HG03354 (cell line): ENCODE data around the gene DNAJA2.
"Not testable (repeated sequence)": the region's sequence is repeated elsewhere in the genome, so short reads cannot be mapped to it uniquely, and the experiment has no call there.

Source experiments
- ATAC-seq: cut with Tn5 transposase; IDR thresholded peaks from one replicate; pipeline ENCODE4 v1.9.1; 2021; ENCODE audit warnings: mild to moderate bottlenecking; ENCODE audit not compliant: unreplicated experiment, poor library complexity, severe bottlenecking

DNAJA2 gene

DNA sequence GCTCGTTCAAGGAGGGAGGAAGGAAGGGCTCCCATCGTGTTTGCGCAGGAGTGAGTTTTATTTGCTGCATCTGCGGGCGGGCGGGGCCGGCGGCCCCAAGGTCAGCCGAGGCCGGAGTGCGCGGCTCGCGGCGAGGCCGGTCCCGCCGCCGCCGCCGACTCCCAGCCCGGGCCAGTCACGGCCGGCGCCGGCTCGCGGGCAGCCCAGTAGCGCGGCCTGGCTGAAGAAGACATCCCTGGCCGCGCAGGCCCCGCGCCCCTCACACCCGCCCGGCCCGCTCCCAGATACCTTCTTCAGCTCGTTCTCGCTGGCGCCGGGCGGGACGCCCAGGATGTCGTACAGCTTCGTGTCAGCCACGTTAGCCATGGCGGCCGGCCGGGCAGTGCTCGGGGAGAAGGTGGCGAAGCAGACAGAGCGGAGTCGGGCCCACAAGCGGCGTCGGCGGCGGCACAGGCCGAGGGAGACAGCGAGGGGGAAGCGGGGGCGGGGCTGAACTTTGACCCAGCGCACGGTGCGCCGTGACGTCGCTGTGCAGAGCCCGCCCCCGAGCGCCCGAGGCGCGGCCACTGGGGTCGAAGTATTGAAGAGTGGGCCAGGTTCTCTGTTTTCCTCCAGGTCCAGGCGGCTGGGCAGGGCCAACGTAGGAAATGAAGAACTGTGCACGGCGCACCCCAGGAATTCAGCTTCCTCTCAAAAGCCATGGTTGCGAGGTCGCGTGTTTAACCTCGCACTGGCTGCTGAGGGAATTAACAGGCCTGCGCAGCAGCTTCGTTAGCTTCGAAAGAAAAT, at the start of gene DNAJA2:
DNAJA2 (minus strand) TSS at position 468 of the 789 bp plus-strand sequence; CDS start at position 366, 102 bp downstream.
- ATAC-seq, result peak; percentile 88

DNA sequence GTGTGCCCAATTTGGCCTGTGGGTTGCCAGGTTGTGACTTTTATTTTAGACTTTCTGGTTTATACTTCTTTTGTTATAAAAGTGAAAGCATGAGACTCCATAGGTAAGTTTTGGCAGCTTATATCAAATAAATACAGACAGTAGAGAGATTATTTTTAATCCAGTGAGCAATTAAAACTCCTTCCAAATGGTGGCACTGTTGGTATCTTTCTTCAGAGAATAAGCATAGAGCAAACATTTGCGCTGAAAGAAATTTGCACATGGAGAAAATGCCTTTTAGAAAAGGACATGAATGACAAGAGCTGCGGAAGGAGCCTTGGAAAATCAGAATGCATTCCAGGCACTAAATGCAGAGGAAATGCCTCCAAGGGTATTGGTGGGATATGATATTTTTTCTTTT, 46.1 kb upstream of the DNAJA2 start:
- no peak for ATAC-seq

DNA sequence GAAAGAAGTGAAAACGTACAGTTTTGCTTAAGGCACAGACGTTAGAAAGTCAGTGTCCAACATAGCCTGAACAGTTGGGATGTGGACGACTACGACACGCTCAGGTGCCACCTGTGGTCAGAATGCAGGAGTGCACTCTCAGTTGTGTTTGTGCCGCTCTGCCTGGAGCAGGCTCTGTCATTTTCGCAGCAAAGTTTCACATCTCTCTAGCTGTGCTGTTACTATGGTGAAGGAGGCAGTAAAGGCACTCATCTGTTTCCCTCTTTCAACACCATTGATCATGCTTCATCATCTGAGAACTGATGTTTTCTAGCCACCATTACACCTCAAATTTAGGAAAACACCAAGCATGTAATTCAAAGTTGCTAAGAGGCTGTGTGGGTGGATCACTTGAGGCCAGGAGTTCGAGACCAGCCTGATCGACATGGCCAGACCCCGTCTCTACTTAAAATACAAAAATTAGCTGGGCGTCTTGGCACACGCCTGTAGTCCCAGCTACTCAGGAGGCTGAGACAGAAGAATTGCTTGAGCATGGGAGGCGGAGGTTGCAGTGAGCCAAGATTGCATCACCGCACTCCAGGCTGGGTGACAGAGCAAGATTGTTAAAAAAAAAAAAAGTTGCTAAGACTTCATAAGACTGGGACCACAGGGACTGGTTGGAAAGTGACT, 44.9 kb upstream of the DNAJA2 start:
- ATAC-seq, result peak; percentile 100

DNA sequence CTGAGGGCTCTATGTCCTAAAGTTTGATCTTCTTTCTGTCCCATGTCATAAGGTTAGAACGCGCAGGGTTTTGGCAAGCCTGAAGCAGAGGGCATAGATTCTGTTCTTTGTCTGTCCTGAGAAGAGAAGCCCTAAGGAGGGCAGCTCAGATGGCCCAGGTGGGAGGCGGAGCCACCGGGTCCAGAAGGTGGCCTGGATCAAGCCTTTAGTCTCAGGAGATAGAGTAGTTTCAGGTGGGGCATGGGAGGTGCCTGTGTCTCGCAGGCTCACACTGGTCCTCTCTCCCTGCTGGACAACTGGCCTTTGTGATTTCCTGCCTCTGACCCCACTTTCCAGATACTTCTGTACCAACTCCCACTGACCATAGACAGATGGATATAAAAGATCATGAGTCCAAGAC, 44.2 kb upstream of the DNAJA2 start:
- no peak for ATAC-seq

DNA sequence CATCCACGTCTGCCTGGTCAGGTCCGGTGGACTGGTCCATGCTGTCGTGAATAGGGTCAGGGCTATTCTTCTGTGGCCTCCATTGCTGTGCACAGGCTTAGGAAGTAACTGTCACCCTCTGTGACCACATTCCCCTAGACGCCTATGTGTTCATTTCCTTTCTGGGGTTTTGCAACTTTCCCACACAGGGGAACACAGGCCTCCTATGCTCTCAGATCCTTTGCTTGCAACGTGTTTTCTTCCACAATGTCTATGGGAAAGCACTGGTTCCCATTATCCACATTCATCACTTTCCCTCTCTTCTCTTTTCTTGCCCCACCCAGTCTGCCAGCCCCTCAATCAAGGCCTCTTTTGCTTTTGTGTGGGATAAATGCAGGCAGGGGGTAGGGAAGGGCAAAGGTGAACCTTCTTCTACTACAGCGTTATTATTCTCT, 43.2 kb upstream of the DNAJA2 start:
- peak; percentile 40 for ATAC-seq

DNA sequence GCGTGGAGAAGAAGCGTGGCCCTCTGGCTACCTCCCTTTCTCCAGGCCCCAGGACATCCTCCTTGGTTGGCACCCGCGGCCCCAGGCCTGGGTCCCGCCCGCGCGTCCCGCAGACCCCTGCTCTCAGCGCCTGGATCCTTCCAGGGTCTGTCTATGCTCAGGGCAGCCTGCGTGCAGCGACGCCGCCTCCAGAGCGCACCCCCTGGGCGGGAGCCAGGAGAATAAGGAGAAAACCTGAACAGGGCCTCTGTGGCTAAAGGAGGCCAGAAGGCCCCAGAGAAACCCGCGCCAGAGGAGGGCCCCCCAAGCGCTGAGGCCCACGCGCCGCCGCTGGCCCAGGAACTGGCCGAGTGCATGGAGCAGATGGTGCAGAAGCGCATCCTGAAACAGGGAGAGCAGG, 40.4 kb upstream of the DNAJA2 start:
- no peak for ATAC-seq

DNA sequence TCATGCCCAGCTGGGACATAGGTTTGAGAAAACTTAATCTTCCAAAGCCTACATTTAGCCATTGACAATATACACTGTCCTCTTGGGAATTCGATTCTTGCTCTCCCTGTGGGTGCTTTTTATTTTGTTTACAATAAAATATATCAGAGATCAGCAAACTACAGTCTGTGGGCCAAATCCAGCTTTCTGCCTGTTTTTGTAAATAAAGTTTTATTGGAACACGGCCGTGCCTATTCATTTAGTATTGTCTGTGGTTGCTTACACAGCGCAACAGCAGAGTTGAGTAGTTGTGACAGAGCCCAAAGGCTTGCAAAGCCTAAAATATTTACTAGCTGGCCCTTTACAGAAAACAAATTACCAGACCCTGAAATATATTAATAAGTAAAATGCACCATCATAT, 39.7 kb upstream of the DNAJA2 start:
- ATAC-seq, result no peak

DNA sequence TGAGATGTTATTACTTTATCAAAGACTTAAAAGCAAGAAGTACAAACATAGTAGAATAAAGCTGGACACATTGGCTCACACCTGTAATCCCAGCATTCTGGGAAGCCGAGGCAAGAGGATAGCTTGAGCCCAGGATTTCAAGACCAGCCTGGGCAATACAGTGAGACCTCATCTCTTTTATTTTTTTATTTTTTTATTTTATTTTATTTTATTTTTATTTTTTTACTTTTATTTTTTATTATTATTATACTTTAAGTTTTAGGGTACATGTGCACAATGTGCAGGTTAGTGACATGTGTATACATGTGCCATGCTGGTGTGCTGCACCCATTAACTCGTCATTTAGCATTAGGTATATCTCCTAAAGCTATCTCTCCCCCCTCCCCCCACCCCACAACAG, 37.3 kb upstream of the DNAJA2 start:
- not testable (repeated sequence) for ATAC-seq

DNA sequence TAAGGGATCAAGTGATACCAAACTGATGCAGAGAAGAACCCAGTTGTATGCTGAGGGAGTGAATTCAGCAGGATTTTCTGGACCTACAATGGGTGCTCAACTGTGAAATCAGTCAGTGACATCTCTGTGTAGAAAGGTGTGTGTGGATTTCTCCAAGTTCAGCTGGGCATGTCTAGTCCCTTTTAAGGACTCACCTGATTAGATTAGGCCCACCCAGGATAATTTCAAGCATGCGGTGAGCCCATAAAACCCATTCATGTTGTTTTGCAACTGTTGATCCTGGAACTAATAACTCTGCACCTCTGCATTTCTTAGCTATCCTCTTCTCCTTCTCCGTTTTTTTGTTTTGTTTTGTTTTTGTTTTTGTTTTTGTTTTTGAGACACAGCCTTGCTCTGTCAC, 35.1 kb upstream of the DNAJA2 start:
- ATAC-seq, result no peak

DNA sequence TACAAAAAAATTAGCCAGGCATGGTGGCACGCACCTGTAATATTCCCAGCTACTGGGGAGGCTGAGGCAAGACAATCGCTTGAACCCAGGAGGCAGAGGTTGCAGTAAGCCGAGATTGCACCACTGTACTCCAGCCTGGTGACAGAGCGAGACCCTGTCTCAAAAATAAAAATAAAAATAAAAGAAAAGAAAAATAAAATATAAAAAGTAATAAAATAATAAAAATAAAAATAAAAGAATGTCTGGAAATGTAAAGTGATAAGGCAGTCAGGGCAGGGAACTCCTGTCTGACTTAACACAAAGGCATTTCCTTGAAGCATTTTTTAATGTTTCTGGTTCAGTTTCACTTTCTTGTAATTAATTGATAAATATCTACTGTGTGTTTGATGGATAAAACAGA, 34.7 kb upstream of the DNAJA2 start:
- ATAC-seq, result no peak

DNA sequence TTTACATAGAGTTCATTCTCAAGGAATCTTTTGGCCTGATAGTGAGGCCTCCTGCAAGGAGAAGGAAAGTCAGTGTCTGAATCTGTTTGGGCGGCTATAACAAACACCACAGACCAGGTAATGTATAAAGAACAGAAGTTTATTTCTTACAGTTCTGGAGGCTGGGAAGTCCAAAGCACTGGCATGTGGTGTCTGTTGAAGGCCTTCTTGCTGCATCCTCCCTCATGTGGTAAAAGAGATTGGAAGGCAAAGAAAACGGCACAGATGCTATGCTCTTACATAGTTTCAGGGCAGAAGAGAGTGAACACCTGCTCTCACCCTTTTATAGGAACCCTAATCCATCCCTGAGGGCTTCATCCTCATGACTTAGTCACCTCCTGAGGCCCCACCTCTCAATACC, 31.2 kb upstream of the DNAJA2 start:
- ATAC-seq, result no peak

DNA sequence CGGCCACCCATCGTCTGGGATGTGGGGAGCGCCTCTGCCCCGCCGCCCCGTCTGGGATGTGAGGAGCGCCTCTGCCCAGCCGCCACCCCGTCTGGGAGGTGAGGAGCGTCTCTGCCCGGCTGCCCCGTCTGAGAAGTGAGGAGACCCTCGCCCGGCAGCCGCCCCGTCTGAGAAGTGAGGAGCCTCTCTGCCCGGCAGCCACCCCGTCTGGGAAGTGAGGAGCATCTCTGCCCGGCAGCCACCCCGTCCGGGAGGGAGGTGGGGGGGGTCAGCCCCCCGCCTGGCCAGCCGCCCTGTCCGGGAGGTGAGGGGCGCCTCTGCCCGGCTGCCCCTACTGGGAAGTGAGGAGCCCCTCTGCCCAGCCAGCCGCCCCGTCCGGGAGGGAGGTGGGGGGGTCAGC, 26.6 kb upstream of the DNAJA2 start:
- not testable (repeated sequence) for ATAC-seq

DNA sequence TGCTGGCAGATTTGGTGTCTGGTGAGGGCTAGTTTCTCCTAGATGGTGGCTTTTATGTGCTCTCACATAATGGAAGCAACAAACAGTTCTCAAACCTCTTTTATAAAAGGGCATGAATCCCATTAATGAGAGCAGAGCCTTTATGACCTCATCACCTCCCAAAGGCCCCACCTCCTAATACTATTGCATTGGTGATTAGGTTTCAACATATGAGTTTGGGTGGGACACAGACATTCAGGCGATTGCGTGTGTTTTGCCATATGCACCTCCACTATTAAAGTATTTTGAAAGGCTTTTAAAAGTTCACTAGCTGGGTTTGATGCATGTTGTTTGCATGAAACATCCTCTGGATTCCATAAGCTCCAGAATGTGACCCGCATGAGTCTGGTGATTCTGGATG, 24.4 kb upstream of the DNAJA2 start:
- ATAC-seq, result no peak

DNA sequence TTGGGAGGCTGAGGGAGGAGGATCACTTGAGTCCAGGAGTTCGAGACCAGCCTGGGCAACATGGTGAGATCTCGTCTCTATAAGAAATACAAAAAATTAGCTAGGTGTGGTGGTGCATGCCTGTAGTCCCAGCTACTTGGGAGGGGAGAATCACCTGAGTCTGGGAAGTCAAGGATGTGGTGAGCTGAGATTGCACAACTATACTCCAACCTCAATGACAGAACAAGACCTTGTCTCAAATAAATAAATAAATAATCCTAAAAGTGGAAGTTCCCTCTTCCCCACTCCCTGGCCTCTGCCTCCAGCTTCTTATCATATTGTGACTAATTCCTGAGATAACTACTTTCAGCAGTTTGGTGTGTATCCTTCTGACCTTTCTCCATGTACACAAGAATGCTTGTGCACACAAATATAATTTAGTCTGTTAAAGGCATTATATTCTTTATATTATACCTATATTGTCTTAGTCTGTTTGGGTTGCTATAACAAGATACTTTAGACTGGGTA, 23.5 kb upstream of the DNAJA2 start:
- ATAC-seq, result no peak

DNA sequence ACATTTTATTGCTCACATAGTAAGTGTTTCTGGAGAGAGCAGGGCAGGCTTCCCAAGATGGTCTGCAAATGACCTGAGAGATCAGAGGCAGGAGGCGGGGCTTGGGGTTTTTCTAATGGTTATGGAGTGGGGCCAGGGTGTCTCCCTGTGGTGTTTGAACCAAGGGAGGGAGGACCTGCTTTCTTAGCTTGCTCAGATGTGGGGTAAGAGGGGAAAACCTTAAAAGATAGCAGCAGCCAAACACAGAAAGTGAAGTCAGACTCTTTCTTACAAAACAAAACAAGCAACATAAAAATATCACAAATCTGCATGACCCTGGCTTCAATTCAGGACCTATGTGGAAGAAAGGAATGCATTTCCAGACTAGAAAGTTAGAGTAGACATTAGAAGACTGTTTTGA, 22.9 kb upstream of the DNAJA2 start:
- no peak for ATAC-seq

DNA sequence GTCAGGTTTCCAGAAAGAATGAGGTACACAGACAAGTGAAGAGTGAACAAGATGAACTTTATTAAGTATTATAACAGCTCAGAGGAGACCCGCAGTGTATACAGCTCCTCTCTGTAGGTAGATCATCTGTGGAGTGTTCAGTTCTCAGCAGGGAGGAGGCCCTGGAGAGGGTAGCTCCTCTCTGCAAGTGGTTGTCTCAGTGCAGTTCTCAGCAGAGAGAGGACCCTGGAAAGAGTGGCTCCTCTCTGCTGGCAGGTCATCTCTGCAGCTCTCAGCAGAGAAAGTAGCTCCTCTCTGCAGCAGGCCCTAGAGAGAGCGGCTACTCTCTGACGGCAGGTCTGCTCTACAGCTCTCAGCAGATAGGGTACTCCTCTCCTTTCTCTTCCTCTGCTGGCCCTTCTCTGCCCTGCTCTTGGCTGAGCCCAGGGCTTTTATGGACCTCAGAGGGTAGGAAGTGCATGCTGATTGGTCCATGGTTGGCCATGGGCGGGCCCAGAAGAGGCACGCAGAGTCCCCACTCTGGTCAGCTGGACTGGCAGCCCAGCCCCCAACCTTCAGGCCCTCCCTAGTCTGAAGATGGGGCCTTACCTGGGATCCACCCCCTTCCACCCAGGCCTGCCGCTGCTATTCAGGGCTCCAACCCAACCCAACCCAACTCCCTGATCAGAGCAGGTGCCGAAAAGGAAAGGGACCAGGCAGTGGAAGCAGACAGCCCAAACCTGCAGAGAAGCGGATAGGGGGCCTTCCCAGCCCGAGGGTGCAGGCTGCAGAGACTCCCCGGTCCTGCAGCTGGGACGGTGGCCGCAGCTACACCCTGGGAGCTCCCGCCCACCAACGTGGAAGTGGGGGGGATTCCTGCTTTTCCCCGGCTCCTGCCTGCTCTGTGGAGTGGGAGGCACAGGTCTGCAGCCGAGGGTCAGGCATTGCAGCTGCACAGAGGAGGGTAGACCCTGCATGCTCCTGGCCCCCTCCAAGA, 18.5 kb upstream of the DNAJA2 start:
- no peak for ATAC-seq

DNA sequence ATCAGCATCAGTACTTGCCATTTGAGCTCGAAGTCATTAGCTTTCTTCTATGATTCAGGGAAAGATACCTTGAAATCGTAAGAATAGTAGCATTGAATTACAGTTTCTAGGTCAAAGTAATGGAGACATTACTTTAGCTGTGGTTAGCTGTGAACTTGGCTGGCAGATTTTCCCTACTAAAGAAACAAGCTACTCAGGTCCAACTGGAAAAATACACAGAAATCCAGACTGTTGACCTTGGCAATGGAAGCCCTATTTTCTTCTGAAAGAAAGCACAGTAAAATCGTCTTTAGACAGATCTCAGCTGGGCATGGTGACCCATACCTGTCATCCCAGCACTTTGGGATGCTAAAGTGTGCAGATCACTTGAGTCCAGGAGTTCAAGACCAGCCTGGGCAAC, 13.4 kb upstream of the DNAJA2 start:
- ATAC-seq, result no peak

DNA sequence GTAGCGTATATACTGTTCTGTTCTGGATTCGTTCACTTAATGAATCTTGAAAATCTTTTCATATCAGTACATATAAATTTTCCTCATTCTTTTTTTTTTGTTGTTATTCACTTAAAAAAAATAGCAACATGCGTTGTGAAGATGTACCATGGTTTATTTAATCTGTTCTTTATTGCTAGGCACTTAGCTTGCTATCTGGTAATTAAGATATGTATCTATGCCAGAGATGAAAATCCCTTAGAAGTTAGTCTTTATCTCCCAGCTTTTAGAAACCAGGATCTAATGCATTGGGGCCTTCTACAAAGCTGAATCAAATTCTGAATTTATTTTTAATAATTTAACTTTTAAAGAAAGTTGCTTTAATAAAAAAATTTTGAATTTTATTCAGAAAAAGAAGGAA, 13.0 kb upstream of the DNAJA2 start:
- no peak for ATAC-seq

DNA sequence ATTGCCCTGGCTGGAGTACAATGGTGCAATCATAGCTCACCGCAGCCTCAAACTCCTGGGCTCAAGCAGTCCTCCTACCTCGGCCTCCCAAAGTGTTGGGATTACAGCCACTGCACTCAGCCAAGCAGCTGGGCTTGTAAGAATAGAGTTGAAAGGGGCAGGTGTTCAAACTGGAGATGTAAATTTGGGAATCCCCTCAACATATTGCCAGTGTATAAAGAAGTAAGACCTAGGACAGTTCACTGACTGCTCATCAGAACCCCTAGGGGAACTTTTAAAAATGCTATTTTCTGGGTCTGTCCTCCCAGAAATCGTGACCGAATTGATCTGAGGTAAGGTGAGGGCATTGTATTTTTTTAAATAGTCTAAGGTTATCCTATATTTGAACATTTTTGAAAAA, 8.9 kb upstream of the DNAJA2 start:
- no peak for ATAC-seq

DNA sequence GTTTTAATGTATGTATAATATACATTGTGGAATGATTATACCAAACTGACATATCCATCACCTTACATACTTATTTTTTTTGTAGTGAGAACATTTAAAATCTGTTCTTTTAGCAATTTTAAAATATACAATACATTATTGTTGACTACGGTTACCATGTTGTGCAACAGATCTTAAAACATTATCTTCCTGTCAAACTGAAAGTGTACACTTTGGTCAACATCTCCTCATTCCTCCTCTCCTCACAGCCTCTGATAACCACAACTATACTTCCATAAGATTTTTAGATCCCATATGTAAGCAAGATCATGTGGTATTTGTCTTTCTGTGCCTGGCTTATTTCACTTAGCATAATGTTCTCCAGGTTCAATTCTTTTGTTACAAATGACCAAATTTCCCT, 7.5 kb upstream of the DNAJA2 start:
- ATAC-seq, result no peak
